ENCODE measurements around the gene CRK.

- TF ChIP-seq, protein P1, sequence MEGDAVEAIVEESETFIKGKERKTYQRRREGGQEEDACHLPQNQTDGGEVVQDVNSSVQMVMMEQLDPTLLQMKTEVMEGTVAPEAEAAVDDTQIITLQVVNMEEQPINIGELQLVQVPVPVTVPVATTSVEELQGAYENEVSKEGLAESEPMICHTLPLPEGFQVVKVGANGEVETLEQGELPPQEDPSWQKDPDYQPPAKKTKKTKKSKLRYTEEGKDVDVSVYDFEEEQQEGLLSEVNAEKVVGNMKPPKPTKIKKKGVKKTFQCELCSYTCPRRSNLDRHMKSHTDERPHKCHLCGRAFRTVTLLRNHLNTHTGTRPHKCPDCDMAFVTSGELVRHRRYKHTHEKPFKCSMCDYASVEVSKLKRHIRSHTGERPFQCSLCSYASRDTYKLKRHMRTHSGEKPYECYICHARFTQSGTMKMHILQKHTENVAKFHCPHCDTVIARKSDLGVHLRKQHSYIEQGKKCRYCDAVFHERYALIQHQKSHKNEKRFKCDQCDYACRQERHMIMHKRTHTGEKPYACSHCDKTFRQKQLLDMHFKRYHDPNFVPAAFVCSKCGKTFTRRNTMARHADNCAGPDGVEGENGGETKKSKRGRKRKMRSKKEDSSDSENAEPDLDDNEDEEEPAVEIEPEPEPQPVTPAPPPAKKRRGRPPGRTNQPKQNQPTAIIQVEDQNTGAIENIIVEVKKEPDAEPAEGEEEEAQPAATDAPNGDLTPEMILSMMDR (IDR thresholded peaks at IDR 0.05), result no peak
- no peak for TF ChIP-seq POLR2A (IDR thresholded peaks at IDR 0.05)
- no peak for TF ChIP-seq EP300 (IDR thresholded peaks at IDR 0.05)
Observed at GRCh38 chr17:1473170-1473569, 17.1 kb upstream of the CRK start.

All from tibial nerve (tissue), 4 donors.